ENCODE measurements around the gene CDC42BPA. TPM values are rescaled to one million over a fixed set of nuclear protein-coding genes. Genes with fewer than 3 reads are reported as not detected.

CDC42BPA gene
- total RNA-seq, 1 experiment from 2014 or later = 30.1 TPM

GRCh38 chr1:227070638-227071285 lies 247.5 kb downstream of the CDC42BPA start:
- no peak overlapping the region for H3K27ac Mint-ChIP-seq
- H2BK5ac ChIP-seq (ENCODE audit: insufficient read length, low read length) = no peak overlapping the region
- H3K4me3 Mint-ChIP-seq = no peak overlapping the region
- no peak overlapping the region for H4K5ac ChIP-seq (ENCODE audit: insufficient read length, low read depth, low read length)
- H3K79me2 ChIP-seq (ENCODE audit: insufficient read depth, low read length) = no peaks in the 10 kb centered on the region
- no peaks in the 10 kb centered on the region for H3K9me3 Mint-ChIP-seq
- H2BK12ac ChIP-seq (ENCODE audit: insufficient read length, low read depth, low read length) = no peak overlapping the region
- H3K27me3 Mint-ChIP-seq (ENCODE audit: low read depth) = no peaks in the 10 kb centered on the region
- no peak overlapping the region for H3K18ac ChIP-seq (ENCODE audit: insufficient read length, low read depth, low read length)
- no peaks in the 10 kb centered on the region for H4K20me1 ChIP-seq (ENCODE audit: control insufficient read depth, insufficient read depth, insufficient read length)
- no peak overlapping the region for H2AK5ac ChIP-seq (ENCODE audit: insufficient read length, low read length)
- no peak overlapping the region for H2AFZ ChIP-seq (ENCODE audit: low read length)
- no peaks in the 10 kb centered on the region for H3K4me1 ChIP-seq (ENCODE audit: insufficient read depth, low read length)
- no peak overlapping the region for H3T11ph ChIP-seq (ENCODE audit: low read length)
- H3K27me3 ChIP-seq (ENCODE audit: insufficient read depth, low read length) = no peaks in the 10 kb centered on the region
- H2BK20ac ChIP-seq (ENCODE audit: low read depth, low read length, poor library complexity, severe bottlenecking) = no peak overlapping the region
- H3K56ac ChIP-seq (ENCODE audit: insufficient read length, low read depth, low read length) = no peak overlapping the region
- no peak overlapping the region for H3K4me2 ChIP-seq (ENCODE audit: insufficient read depth, insufficient read length, low read length)
- no peak for DNase-seq
- no peak overlapping the region for H4K91ac ChIP-seq (ENCODE audit: insufficient read length, low read depth, low read length)
- no peak overlapping the region for H3K4ac ChIP-seq (ENCODE audit: low read depth, low read length)
- no peak overlapping the region for H3K9ac ChIP-seq (ENCODE audit: extremely low read depth, insufficient read length, low read length)
- H3K9me3 ChIP-seq (ENCODE audit: control insufficient read depth, low read depth, low read length) = no peaks in the 10 kb centered on the region
- TF ChIP-seq CTCF (conservative IDR thresholded peaks at IDR 0.05) = no peak
- peaks cover 10 to 12% of the 10 kb centered on the region in 2 experiments for H3K4me1 Mint-ChIP-seq
- H3K36me3 Mint-ChIP-seq (ENCODE audit: insufficient read depth in 1 of 3, low read depth in 3 of 3) = peaks cover 0 to 5% (median 1%) of the 10 kb centered on the region in 3 experiments; a peak in 3 of 7 replicates
- no peak overlapping the region for H3K23ac ChIP-seq (ENCODE audit: insufficient read length, low read depth, low read length)
- H3K23me2 ChIP-seq (ENCODE audit: insufficient read length, low read depth, low read length, poor library complexity, severe bottlenecking) = no peaks in the 10 kb centered on the region
- WGBS (ENCODE audit: extremely low coverage, insufficient read length, low lambda C conversion rate) = 100% methylated on average over 1 of the region's 4 CpGs
- H4K8ac ChIP-seq (replicated peaks; ENCODE audit: insufficient read length, low read depth, low read length) = no peak overlapping the region
- H3K79me1 ChIP-seq (ENCODE audit: insufficient read depth, low read depth, low read length, poor library complexity, severe bottlenecking) = no peaks in the 10 kb centered on the region
- H3K14ac ChIP-seq (ENCODE audit: insufficient read depth, low read length) = no peak overlapping the region
- H3K27ac ChIP-seq (ENCODE audit: insufficient read length, low read depth, low read length) = no peak overlapping the region
- no peak overlapping the region for H2BK120ac ChIP-seq (ENCODE audit: low read depth, low read length, poor library complexity, severe bottlenecking)
- no peak overlapping the region for H2BK15ac ChIP-seq (ENCODE audit: low read depth, low read length)

All from H9 (cell line).